NCI-H2196 treated with DMSO at 0.1 percent for 48 hours (cell line): ENCODE measurements around the gene DMRTC2.

Experiments
- DNase-seq: peaks from one replicate; lab custom pipeline; 2025; ENCODE audit not compliant: unreplicated experiment; lab: John Stamatoyannopoulos, UW

Gene DMRTC2

DNA sequence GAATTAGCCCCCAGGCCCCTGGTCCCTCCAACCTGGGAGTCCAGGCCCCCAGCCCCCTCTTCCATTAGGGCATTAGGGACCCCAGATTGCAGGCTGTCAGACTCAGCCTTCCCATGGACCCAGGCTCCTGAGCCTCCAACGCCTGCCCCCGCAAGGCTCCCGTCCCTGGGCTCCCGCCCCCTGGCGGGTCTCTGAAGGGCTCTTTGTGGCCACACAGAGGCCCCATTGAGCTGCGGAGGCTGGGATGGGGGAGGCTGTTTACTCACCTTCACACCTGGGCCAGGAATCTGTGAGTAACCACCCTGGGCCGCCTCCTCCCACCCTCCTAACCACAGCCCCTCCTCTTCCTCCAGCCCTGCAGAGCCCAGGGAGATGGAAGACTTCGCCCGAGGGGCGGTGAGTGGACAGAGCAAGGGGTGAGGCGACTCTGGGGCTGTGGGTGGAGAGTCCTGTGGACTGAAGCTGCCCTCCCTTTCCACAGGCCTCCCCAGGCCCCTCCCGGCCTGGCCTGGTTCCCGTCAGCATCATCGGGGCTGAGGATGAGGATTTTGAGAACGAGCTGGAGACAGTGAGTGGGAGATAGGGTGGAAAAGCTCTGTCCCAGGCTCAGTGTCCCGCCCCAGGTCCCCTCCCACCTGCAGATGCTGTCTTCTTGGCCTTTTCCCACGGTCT is 43.0 kb downstream of the DMRTC2 start:
- DNase-seq: peak; percentile 74

DNA sequence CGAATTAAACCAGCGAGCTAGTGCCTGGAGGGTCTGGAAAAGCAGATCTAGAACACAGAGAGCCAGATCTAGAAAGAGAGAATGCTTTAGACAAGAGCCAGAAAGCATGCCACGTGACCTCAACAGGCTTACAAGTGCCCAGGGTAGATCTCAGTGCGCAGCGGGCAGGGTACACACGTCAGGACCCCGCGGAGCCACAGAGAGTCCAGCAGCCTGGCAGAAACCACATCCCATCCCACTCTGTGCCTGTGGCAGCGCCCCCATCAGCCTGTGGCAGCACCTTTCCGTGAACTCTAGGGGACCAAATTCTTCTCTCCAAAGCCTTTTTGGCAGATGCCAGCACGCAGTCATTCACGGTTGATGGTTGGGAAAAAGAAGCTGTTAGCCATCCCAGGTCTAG is 44.1 kb downstream of the DMRTC2 start:
- no peak for DNase-seq

- no peak for DNase-seq
These were observed 45.1 kb downstream of the DMRTC2 start for GRCh38 chr19:41889896-41890295.

GRCh38 chr19:41890936-41891335 is 46.1 kb downstream of the DMRTC2 start:
- no peak for DNase-seq

- no peak for DNase-seq
These were observed 47.5 kb downstream of the DMRTC2 start for GRCh38 chr19:41892173-41892902.

GRCh38 chr19:41893899-41894298 is 49.1 kb downstream of the DMRTC2 start:
- DNase-seq: no peak

GRCh38 chr19:41894350-41894749 is 49.5 kb downstream of the DMRTC2 start:
- no peak for DNase-seq

- no peak for DNase-seq
These were observed 51.1 kb downstream of the DMRTC2 start for GRCh38 chr19:41895745-41896580.

- no peak for DNase-seq
These were observed 51.7 kb downstream of the DMRTC2 start for GRCh38 chr19:41896581-41896942.

DNA sequence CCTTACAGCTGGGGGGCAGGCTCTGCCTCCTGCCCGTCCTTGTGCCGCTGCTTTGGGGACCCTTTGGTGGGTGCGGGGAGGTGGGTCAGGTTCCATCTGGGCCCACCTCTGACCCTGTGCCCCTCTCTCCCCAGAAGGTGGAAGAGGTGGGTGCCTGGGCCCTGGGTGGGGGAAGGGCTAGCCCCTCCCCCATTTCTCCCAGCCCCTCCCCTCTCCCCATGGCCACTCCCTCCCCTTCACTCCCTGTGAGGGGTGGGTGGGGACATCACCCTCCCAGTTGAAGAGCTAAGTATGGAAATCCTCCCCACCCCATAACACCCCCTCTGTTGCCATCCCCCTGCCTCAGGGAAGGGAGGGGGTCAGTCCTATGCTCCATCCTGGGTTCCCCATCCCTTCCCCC is 52.3 kb downstream of the DMRTC2 start:
- DNase-seq: no peak

- no peak for DNase-seq
These were observed 53.0 kb downstream of the DMRTC2 start for GRCh38 chr19:41897820-41898219.

GRCh38 chr19:41898235-41898634 is 53.4 kb downstream of the DMRTC2 start:
- DNase-seq: no peak
